Stimulated activated CD4-positive, alpha-beta T cell treated with anti-CD3 and anti-CD28 coated beads, Interleukin-15, amount 100 ng/mL, for 48 hours (primary cell): ENCODE results near the gene RTN4.

ENCODE experiments used
- DNase-seq, 2 donors: peaks; one replicate each; pipeline ENCODE4 v3.0.0-alpha.2; 2020; ENCODE audit warnings: low read depth in 2 of 2

Gene RTN4

GRCh38 chr2:55033921-55034320 is 16.3 kb downstream of the RTN4 start:
- DNase-seq: no peak

- DNase-seq: no peak
Observed at GRCh38 chr2:55033076-55033742, 17.0 kb downstream of the RTN4 start.

GRCh38 chr2:55031505-55031904 is 18.7 kb downstream of the RTN4 start:
- DNase-seq: no peak

- DNase-seq: no peak
Observed at GRCh38 chr2:55030766-55031165, 19.5 kb downstream of the RTN4 start.

- no peak for DNase-seq
Observed at GRCh38 chr2:55029098-55029497, 21.2 kb downstream of the RTN4 start.

GRCh38 chr2:55027226-55027625 is 23.0 kb downstream of the RTN4 start:
- no peak for DNase-seq

- DNase-seq: no peak
Observed at GRCh38 chr2:55026202-55026601, 24.0 kb downstream of the RTN4 start.

- DNase-seq: no peak
Observed at GRCh38 chr2:55025627-55026026, 24.6 kb downstream of the RTN4 start.

GRCh38 chr2:55025082-55025481 is 25.2 kb downstream of the RTN4 start:
- no peak for DNase-seq

GRCh38 chr2:55022476-55022875 is 27.8 kb downstream of the RTN4 start:
- no peak for DNase-seq

GRCh38 chr2:55019526-55020258 is 30.6 kb downstream of the RTN4 start:
- no peak for DNase-seq

- DNase-seq: no peak
Observed at GRCh38 chr2:55018619-55019018, 31.6 kb downstream of the RTN4 start.

- no peak for DNase-seq
Observed at GRCh38 chr2:55017880-55018279, 32.4 kb downstream of the RTN4 start.

GRCh38 chr2:55017428-55017827 is 32.8 kb downstream of the RTN4 start:
- no peak for DNase-seq

GRCh38 chr2:55014962-55015939 is 35.0 kb downstream of the RTN4 start:
- peak in 1 of 2 donors; percentile 15 for DNase-seq

- no peak for DNase-seq
Observed at GRCh38 chr2:55013936-55014335, 36.3 kb downstream of the RTN4 start.

- no peak for DNase-seq
Observed at GRCh38 chr2:55012672-55013484, 37.4 kb downstream of the RTN4 start.

GRCh38 chr2:55011831-55012671 is 38.2 kb downstream of the RTN4 start:
- DNase-seq: no peak

- no peak for DNase-seq
Observed at GRCh38 chr2:55010915-55011314, 39.3 kb downstream of the RTN4 start.

- DNase-seq: no peak
Observed at GRCh38 chr2:55010149-55010591, 40.1 kb downstream of the RTN4 start.
